ENCODE data around the gene SIGLEC11.

DNA sequence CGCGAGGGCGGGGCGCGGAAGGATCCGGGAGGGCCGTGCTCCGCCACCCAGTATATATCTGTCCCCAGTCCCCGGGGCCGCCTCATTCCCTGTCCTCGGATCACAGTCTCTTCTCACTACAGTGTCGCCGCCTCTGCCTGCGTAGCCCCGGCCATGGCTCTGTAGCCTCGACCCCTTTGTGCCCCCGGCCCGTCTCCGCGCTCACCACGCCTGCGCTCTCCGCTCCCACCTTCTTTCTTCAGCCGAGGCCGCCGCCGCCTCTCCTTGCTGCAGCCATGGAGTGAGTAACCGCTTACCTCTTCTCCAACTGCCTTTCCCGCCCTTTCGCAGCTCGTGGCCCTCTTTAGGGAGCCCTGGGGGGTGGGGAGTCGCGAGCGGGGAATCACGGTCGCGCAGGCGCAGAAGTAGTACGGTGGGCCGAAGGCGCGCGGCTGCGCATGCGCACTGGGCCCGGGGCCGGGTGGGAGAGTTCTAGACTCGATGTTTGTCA lies 31.8 kb downstream of the SIGLEC11 start, which contains the start of the genes ATF5 and NUP62:
- TF ChIP-seq CTCF (conservative IDR thresholded peaks at IDR 0.05; ENCODE audit: low read depth, low read length) (no peak), EZH2 (IDR thresholded peaks at IDR 0.05; ENCODE audit: borderline replicate concordance, low read depth, low read length, poor library complexity, severe bottlenecking) (no peak)
